G401.6 (cell line): ENCODE measurements around the gene DCLK1.

Experiments
- FAIRE-seq: peaks from 2 replicates; lab custom pipeline; 2012; peaks lifted over from hg19 to GRCh38; lab: Jason Lieb, UNC

The DCLK1 gene

GRCh38 chr13:35936246-35936978, 194.8 kb downstream of the DCLK1 start:
- FAIRE-seq = no peak

- FAIRE-seq = no peak
These were observed 200.2 kb downstream of the DCLK1 start for GRCh38 chr13:35930665-35931631.

- FAIRE-seq = no peak
These were observed 203.6 kb downstream of the DCLK1 start for GRCh38 chr13:35927567-35928021.

- no peak for FAIRE-seq
These were observed 204.2 kb downstream of the DCLK1 start for GRCh38 chr13:35926859-35927530.

GRCh38 chr13:35925669-35926068, 205.5 kb downstream of the DCLK1 start:
- no peak for FAIRE-seq

GRCh38 chr13:35923347-35923746, 207.8 kb downstream of the DCLK1 start:
- FAIRE-seq = no peak

- no peak for FAIRE-seq
These were observed 210.4 kb downstream of the DCLK1 start for GRCh38 chr13:35920816-35921215.

GRCh38 chr13:35917942-35918645, 213.1 kb downstream of the DCLK1 start:
- FAIRE-seq = no peak

GRCh38 chr13:35917252-35917941, 213.8 kb downstream of the DCLK1 start:
- no peak for FAIRE-seq

- no peak for FAIRE-seq
These were observed 215.0 kb downstream of the DCLK1 start for GRCh38 chr13:35916146-35916545.

- FAIRE-seq = no peak
These were observed 216.5 kb downstream of the DCLK1 start for GRCh38 chr13:35914662-35915061.

- FAIRE-seq = no peak
These were observed 218.3 kb downstream of the DCLK1 start for GRCh38 chr13:35912841-35913240.

- no peak for FAIRE-seq
These were observed 221.2 kb downstream of the DCLK1 start for GRCh38 chr13:35909837-35910540.

GRCh38 chr13:35909091-35909490, 222.1 kb downstream of the DCLK1 start:
- FAIRE-seq = no peak

GRCh38 chr13:35908226-35908625, 223.0 kb downstream of the DCLK1 start:
- FAIRE-seq = no peak

GRCh38 chr13:35906636-35907035, 224.5 kb downstream of the DCLK1 start:
- no peak for FAIRE-seq

- FAIRE-seq = no peak
These were observed 228.1 kb downstream of the DCLK1 start for GRCh38 chr13:35903075-35903474.

- no peak for FAIRE-seq
These were observed 233.1 kb downstream of the DCLK1 start for GRCh38 chr13:35898041-35898440.

- no peak for FAIRE-seq
These were observed 236.5 kb downstream of the DCLK1 start for GRCh38 chr13:35894636-35895035.
